ENCODE measurements around the gene METAP1.

- TF ChIP-seq POLR2A (IDR thresholded peaks at IDR 0.05): no peak
- TF ChIP-seq, protein P1, sequence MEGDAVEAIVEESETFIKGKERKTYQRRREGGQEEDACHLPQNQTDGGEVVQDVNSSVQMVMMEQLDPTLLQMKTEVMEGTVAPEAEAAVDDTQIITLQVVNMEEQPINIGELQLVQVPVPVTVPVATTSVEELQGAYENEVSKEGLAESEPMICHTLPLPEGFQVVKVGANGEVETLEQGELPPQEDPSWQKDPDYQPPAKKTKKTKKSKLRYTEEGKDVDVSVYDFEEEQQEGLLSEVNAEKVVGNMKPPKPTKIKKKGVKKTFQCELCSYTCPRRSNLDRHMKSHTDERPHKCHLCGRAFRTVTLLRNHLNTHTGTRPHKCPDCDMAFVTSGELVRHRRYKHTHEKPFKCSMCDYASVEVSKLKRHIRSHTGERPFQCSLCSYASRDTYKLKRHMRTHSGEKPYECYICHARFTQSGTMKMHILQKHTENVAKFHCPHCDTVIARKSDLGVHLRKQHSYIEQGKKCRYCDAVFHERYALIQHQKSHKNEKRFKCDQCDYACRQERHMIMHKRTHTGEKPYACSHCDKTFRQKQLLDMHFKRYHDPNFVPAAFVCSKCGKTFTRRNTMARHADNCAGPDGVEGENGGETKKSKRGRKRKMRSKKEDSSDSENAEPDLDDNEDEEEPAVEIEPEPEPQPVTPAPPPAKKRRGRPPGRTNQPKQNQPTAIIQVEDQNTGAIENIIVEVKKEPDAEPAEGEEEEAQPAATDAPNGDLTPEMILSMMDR (IDR thresholded peaks at IDR 0.05): no peak
Measured at GRCh38 chr4:99082192-99082591, 86.7 kb downstream of the METAP1 start.
